Activated T-cell treated with anti-CD3 and anti-CD28 coated beads for 4 hours (primary cell): ENCODE data around the gene BMF.
"Not testable (repeated sequence)": the region's sequence is repeated elsewhere in the genome, so short reads cannot be mapped to it uniquely, and the experiment has no call there.

Experiments
- DNase-seq: peaks from one replicate; pipeline ENCODE4 v3.0.0-alpha.2; 2020

BMF gene

DNA sequence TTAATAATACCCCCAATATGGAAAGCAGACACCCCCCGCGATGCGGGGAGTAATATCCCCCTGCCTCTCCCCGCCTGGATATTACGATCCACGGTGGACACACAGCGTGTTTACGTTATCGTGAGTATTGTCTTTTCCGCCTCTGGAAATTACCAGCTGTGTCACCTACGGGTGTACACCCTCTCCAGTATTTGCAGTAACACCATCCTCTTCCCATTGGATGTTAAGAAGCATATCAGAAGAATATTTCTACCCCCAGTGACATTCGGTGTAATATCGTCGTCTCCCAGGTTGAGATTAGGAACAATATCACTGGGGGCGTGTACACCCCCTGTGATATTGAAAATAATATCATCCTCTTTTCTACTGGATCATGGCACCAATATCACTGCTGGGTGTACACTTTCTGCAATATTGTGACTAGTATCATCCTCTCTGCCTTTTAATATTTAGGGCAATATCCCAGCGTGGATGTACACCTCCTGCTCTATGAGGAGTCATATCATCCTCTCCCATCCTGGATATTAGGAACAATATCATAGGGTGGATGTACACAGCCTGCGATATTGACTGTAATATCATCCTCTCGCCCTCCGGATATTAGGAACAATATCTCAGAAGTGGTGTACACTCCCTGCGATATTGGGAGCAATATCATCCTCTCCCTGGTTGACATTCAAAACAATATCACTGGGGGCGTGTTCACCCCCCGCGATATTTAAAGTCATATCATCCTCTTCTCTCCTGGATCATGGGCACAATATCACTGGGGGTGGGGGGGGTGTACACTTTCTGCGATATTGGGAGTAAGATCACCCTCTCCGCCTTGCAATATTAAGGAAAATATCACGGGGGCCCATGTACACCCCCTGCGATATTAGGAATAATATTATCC is 20.3 kb upstream of the BMF start:
- DNase-seq: no peak

DNA sequence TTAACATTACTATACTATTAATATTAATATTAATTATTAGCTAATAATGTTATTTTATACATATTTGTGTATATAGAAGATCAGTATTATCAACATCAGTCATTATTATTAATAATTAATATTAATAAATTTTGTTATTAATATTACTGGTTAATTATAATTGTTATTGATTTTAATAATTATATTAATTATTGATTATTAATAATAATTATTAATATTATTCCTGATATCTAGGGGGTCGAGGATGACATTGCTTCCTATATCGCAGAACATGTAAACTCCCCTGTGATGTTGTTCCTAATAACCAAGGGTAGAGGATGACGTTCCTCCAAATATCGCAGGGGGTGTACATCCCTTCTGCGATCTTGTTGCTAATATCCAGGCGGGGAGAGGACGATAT is 17.3 kb upstream of the BMF start:
- no peak for DNase-seq

DNA sequence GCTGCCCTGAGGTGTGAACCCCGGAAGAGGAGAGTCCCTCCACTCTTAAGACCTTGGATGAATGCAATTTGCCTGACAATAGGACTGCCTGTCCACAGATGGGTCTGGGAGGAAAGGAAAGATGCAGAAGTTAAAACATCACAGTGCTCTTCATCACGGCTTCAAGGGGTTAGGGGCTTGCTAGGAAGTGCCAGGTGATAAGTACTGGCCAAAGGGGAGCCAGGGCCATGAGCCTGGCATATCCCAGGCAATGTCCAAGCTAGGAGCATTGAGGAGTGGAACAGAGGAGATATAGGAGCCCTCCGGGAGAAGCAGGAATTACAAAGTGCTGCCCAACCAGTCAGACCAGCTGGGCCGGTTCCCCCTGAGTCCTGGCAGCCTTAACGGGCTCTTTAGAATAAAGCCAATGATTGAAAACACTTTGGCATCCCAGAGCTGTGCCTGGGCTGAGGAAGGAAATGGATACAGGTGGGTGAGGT is 16.2 kb upstream of the BMF start:
- DNase-seq: not testable (repeated sequence)

DNA sequence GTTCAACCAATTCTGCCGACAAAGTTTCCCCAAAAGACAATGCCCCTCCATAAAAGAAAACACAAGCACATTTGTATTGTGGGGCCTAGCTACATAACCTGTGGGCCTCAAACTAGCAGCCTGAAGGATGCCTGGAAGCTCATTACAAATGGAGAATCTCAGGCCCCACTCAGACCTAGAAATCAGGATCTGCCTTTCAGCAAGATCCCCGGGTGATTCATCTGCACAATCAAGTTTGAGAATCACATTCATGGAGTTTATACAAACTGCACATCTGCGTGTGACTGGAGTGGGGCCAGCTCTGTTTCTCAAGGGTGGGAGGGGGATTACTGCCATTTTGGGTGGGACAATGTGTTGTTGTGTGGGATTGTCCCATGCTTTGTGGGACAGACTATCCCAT is 15.7 kb upstream of the BMF start:
- DNase-seq: not testable (repeated sequence)

DNA sequence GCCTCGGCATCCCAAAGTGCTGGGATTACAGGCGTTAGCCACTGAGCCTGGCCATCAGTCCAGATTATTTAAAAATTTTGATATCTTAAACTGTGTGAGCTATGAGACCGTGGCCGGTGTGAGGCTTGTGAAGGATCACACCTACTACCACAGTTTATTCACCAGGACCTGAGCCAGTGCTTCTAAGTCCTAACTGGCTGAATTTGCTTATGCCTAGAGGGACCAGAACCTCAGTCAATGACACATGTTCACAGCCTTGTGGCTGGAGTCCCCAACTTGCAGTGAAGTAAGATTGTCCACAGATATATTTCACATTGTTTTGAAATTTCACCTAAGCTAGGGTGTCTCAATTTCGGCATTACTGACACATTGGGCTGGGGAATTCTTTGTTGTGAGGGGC is 15.2 kb upstream of the BMF start:
- not testable (repeated sequence) for DNase-seq

DNA sequence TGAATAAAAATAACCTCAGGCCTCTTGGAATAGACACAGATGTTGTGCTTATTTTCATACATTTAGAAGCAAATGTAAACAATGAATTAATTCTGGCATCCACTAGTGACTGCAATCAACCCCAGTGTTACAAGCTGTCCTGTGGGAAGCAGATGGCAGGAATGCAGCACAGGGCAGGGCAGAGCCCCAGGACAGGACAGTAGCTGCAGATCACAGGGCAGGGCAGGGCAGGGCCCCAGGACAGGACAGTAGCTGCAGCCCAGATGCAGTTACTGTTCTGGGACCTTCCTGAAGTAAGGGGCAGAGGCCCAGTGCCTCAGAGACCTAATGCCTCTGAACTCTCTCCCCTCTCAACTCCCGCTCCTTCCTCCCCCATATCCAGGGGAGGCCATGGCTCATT is 14.3 kb upstream of the BMF start:
- DNase-seq: not testable (repeated sequence)

DNA sequence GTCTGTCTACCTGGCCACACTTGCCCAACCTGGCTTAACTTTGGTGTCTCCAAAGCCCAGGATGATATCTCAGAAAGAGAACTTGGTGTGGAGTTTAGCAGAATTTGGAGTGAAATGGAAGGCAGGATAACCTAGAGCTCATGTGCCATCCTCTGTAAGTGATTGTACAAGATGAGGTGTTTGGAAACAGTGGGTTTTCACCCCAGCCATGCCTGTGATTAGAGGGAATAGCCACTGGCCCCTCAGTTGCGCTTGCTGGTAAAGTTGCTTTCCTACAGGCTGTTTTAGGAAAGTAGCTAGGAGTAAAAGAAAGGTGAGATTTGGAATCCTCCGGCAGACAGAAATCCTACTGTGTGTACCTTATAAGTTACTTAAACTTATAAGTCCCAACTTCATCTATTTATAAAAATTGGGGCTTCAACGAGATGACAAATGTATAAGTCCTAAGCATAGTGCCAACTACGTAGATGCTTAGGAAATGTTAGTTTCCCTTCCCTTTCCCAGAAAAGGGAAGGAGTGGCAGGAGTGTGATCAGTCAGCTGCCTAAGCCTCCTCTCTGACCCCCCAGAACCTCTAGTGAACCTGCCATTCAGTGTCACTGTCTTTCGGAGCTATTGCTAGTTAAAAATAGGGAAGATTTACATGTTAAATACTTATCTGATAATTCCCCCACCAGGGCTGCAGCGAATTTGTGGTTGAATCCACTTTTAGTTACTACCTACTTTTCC is 13.4 kb upstream of the BMF start:
- no peak for DNase-seq

DNA sequence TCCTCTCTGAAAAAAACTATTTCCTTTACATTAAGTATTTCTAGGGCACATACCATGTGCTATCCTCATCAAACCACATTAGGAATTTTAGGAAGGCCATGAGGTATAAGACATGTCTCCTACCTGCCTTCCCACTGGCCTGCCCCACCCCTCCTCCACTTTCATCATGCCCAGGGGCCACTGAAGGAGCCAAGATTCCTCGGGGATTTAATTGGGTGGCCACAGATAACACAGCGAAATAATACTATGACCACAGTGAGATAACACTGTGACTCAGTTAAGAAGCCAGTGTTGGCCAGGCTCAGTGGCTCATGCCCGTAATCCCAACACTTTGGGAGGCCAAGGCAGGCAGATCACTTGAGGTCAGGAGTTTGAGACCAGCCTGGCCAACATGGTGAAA is 9.8 kb upstream of the BMF start:
- DNase-seq: no peak

DNA sequence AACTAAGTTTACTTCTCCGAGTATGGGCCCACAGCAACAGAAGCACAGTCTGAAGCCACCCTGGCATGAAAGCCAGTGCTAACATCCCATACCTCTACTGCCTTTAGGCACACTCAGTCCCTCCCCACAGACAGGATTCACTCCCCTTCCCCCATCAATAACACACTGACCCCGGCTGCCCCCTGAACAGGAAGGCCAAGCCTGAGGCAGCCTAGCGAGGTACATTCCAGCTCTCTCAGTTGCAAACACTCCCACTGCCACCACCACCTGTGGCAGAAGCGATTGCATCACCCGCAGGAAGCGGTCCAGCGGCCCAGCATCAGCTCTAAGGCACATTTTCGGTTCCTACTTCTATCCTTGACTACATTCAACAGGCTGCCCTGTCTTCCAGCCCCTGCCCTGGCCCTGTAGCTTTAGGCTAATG is 7.0 kb upstream of the BMF start:
- no peak for DNase-seq

DNA sequence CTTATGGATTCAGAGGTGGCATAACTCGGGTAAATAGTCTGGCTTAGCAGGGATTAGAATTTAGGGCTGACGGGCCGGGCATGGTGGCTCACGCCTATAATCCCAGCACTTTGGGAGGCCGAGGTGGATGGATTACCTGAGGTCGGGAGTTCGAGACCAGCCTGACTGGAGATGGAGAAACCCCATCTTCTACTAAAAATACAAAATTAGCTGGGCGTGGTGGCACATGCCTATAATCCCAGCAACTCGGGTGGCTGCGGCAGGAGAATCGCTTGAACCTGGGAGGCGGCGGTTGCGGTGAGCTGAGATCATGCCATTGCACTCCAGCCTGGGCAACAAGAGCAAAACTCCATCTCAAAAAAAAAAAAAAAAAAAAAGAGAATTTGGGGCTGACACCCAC is 6.4 kb upstream of the BMF start:
- not testable (repeated sequence) for DNase-seq

DNA sequence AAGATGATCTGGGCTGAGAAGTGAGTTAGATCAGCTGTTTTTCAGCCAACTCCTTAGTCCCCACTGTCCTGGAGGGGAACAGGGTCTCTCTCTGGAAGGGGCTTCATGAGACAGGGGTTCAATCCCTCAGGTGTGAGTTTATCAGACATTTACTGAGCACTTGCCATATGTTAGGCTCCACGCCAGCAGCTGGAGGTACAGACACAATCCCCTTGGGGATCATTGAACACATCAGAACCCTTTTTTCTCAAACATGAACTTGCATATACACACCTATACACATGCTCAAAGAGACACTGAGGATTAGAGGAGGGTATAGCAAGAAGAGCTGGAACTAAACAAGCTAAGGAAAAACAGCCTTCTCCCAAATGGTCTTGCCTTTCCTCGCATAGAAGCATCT is 5.5 kb upstream of the BMF start:
- DNase-seq: no peak

DNA sequence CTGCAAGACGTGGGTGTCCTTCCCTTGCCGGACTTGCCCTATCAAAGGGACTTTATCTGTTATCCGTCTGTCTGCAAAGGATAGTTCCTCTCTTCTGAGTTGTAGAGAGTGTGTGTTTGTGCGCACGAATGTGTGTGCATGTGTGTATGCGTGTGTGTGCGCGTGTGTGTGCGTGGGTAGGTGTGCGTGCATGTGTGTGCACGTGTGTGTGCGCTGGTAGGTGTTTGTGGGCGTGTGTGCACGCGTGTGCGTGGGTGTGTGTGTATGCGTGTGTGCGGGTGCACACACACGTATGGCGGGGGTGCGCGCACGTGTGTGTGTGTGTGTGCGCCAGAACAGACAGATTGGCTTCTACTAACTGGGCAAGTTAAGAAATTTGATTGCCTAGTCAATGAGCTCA is 4.1 kb upstream of the BMF start:
- no peak for DNase-seq

DNA sequence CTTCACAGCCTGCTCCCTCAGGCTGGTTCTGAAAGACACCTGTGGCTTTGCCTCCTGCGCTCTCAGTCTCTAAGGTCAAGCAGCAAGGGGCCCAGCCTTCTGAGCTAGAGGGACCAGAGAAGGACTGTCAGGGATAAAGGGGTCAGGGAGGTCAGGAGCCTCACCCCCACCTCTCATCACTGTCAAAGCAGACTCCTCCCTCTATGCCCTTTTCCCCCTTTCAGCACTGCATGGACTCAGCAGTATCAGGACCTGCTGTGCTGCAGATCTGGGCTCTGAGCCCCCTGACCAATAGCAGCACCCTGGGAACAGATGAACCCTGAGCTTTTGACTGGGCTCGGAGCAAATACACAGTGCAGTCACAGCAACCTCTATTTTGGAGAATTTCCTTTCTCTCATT is 3.2 kb upstream of the BMF start:
- no peak for DNase-seq

DNA sequence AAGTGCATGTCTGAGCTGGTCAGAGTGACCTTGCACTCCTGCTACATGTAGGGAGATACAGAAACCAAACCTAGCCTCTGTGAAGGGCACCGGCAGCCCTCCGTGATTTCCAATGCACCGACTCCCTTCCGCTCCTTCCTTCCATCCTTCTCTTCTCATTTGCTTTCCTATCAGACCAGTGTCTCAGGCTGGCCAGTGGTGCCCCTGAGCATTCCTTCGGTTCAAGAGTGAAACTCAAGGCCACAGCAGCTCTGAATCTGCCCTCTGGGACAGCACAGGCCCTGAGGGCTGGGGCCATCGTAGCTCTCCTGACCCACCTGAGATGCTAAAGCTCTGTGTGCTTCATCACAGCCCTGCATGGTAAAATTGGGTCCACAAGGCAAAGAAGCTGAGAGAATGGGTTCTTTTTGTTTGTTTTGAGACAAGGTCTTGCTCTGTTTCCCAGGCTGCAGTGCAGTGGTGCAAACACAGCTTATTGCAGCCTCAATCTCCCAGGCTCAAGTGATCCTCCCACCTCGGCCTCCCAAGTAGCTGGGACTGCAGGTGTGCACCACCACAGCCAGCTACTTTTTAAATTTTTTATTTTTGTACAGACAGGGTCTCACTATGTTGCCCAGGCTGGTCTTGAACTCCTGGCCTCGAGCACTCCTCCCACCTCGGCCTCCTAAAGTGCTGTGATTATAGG is 2.3 kb upstream of the BMF start:
- DNase-seq: no peak

DNA sequence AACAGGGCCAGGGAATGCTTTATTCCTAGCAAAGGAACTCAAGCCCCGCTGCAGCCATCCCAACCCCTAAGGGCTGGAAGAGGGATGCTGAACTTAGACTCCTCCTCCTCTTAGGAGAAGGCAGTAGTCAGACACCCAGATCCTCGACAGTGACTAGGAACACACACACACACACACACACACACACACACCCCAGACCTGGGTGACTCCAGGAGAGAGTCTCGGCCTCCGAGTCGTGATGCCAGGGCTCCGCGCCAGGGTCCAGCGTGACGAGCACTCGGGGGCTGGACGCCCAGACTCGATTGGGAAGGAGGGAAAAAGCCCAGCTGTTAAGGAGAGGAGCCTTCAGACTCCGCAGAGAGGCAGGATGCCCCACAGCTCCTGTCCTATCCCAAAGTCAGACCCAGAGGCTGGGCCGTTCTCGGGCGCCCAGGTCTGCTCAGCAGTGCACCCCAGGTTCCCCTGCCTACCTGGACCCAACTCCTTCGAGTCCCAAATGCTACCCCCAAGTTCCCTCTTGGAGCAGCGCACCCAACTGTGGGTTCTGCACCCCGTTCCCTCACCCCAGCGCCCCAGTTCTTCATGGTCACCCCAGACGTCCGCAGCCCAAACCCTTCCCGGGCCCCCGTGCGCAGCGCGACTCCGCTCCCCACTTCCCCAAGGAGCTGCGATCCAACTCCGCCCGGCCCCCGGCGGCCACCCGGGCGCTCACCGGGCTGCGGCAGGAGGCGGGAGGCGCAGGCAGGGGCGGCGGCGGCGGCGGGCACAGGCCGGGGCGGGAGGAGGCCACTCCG is 421 bp downstream of the BMF start:
- no peak for DNase-seq

DNA sequence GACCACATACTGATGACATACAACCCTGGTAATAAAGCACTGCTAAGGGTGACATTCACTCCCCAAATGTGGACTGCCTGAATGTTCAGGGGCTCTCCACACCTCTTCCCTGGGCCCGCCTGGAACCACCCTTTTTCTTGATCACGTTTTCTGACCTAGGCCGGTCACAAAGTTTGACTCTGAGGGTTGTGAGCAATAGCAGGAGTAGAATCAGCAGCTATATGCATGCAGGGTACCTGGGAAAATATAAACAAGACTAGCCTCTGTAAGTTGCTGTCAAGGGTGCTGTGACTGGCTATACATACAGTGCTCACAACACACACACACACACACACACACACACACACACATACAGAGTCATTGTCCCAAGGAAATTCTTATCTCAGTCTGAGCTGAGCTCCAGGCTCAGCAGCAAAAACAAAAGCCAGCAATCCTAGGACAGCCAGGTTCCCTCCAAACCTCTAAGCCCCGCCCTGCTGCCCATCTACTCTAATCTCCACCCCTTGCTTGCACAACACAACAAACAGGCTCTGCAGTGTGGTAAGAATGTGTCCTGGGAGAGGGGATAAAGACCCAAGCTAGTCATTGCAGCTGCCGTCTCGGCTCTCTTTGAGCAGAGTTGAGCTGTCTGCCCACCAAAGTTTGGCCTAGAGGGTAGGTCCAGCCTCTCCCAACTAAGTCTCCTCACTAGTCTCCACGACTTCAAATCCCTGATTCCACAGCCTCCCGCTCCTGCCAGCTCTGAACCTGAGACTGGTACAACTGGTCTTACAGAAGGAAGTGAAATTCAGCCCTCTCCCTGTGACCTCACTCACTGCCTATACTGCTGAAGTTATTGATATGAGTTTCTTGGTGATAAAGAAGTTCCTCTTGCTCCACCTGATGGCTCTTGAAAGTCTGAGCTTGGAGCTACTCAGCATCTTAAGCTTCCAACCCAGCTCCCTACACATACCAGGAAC is 2.2 kb downstream of the BMF start:
- DNase-seq: no peak

DNA sequence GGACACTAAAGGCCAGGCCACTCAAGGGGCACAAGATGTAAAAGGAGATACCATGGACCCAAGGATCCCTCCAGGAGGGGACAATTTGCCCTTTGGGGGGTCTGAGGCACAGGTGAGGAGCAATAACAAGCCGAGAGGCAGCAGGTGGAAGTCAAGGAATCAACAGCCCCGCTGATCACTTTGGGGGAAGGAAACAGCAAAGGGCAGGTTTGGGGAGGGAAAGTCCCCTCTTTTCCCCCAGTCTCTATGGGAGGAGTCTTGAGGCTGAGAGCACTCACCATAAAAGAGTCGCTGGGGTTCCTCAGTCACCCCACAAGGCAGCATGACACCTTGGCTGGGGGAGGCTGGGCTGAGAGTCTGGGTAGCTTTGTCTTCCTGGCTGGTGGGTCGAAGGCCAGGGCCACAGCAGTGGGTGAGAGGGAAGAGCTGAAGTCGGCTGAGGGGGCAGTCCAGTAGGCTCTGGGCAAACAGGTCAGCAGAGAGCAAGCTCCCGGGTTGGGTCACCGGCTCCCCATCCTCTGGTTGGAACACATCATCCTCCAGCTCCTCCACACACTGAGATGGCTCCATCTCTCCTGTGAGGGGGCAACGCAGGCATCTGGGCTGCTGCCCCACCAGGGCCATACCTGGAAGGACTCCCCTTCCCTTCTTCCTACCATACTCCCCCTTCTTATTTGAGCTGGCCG is 3.0 kb downstream of the BMF start:
- peak; percentile 40 for DNase-seq

DNA sequence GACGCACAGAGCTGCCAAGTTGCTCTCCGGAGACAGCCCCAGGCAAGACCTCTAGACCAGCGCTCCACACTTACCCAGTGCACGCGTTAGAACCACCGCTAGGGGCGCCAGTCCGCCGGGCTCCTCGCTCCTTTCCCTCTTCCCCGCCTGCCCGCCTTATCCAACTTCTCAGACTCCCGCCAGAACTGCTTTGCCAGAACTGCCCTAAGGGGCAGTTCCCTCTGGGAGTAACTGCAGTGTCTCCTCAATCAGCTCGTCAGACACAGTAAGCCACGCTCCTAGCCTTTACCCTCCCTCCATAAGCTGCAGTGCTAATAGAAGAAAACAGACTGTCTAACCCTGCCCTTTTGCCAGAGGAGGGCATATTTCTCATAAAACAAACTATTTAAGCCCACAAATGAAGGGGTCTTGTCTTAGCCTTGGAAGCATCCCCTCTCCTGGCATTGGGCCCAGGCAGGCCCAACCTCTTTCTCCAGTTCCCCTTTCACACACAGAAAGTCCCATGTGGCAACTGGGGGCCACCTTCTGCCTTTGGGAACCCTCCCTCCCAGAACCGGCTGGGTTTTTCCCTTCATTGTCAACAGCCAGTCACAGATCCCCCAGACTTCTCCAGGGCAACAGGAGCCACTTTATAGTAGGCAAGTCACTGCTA is 3.7 kb downstream of the BMF start:
- peak; percentile 76 for DNase-seq

DNA sequence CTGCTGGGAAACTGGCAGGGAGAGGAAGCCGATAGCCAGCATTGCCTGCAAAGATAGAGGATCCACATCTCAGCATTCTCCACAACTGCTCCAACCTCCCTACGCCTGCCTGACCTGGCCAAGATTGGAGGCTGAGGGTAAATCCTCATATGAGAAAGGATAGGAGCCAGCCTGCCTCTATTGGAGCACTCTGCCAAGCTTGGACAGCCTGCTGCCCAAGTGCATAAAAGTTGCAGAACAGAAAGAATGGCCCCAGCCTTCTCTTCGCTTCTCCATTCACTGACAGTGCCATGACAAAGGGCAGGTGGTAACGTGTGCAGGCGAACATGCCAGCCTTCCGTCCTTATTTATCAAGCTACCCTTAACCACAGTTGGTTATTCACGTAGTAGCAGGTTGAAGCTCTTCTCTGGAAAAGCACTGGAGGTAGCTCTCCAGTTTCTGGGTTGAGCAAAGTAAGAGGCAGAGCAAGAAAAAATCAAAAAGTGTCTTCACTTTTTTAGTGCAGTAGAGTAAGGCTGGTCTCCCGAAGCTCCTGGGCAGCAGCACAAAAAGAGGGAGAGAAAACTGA is 4.3 kb downstream of the BMF start:
- no peak for DNase-seq

DNA sequence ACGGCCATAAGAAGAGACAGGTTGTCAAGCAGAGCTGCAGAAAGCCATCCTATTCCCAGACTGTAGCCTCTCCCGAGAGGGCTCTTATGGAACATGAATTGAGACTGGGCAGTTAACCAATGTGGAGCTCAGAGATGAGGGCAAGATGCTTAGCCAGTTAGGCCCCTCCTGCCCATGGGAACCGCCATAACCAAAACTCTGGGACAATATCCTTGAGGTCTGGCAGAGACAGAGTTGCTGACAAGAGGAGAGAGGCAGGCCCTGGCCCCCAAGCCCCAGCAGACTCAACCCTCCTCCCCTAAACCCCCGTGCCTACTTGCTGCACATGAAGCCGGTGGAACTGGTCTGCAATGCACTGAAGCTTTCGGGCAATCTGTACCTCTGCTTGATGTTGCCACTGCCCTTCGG is 4.8 kb downstream of the BMF start:
- DNase-seq: no peak
